Upper lobe of left lung (tissue), 4 donors: ENCODE data around the gene RNF126.

ENCODE experiments used
- POLR2A ChIP-seq, 4 donors: fragments of 450-650 bp; IDR thresholded peaks; one replicate each; pipeline ENCODE4 v1.5.1; 2016 to 2017; ENCODE audit warnings: antibody characterized with exemption in 4 of 4, mild to moderate bottlenecking in 2 of 4
- TF ChIP-seq, protein P1 (sequence below), 6 experiments: fragments of 450-650 bp in 4 of 6; fragments of 200-600 bp in 2 of 6; sonication (generic) in 2 of 6; IDR thresholded peaks; one replicate each; pipeline ENCODE4 v1.5.1; 2016 to 2019; ENCODE audit warnings: antibody characterized with exemption in 6 of 6

DNA sequence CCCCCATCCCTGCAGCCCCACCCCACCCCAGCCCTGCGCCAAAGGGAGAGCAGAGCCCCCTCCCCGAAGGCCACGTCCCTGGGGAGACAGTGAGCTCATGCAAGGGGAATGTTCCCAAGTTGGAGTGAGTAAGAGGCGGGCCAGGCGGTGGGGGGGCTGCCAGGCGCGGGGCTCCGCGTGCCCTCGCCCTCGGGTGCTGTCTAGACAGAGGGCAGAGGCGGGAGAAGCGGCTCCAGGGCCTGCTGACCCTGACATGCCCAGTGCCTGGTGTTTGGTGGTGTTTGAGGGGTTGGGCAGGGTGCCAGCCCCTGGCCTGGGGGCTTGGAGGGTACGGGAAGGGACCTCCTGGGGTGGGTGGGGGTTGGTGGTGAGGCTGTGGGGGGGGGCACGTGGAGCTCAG is 14.2 kb upstream of the RNF126 start:
- TF ChIP-seq, protein P1, sequence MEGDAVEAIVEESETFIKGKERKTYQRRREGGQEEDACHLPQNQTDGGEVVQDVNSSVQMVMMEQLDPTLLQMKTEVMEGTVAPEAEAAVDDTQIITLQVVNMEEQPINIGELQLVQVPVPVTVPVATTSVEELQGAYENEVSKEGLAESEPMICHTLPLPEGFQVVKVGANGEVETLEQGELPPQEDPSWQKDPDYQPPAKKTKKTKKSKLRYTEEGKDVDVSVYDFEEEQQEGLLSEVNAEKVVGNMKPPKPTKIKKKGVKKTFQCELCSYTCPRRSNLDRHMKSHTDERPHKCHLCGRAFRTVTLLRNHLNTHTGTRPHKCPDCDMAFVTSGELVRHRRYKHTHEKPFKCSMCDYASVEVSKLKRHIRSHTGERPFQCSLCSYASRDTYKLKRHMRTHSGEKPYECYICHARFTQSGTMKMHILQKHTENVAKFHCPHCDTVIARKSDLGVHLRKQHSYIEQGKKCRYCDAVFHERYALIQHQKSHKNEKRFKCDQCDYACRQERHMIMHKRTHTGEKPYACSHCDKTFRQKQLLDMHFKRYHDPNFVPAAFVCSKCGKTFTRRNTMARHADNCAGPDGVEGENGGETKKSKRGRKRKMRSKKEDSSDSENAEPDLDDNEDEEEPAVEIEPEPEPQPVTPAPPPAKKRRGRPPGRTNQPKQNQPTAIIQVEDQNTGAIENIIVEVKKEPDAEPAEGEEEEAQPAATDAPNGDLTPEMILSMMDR (IDR thresholded peaks at IDR 0.05): no peak
- no peak for TF ChIP-seq POLR2A (IDR thresholded peaks at IDR 0.05)
